HG03575 (cell line): ENCODE results near the gene CCDC12.

Experiments used
- ATAC-seq: cut with Tn5 transposase; IDR thresholded peaks from one replicate; pipeline ENCODE4 v1.9.1; 2021; ENCODE audit not compliant: unreplicated experiment, insufficient number of reproducible peaks, low FRiP score; ENCODE audit errors: extremely low read depth

Gene CCDC12

GRCh38 chr3:46946856-46947545 lies 29.5 kb downstream of the CCDC12 start:
- ATAC-seq = no peak

- no peak for ATAC-seq
These were observed 30.1 kb downstream of the CCDC12 start for GRCh38 chr3:46946416-46946815.

GRCh38 chr3:46944191-46944590 lies 32.4 kb downstream of the CCDC12 start:
- no peak for ATAC-seq

GRCh38 chr3:46943237-46944187 lies 33.0 kb downstream of the CCDC12 start:
- ATAC-seq = no peak

- ATAC-seq = no peak
These were observed 33.9 kb downstream of the CCDC12 start for GRCh38 chr3:46942481-46943236.

GRCh38 chr3:46942076-46942475 lies 34.5 kb downstream of the CCDC12 start:
- ATAC-seq = no peak

GRCh38 chr3:46939578-46940445 lies 36.7 kb downstream of the CCDC12 start:
- ATAC-seq = no peak

- no peak for ATAC-seq
These were observed 38.4 kb downstream of the CCDC12 start for GRCh38 chr3:46938118-46938517.

GRCh38 chr3:46936733-46937250 lies 39.8 kb downstream of the CCDC12 start:
- ATAC-seq = no peak

GRCh38 chr3:46935989-46936558 lies 40.5 kb downstream of the CCDC12 start:
- no peak for ATAC-seq

GRCh38 chr3:46935168-46935858 lies 41.2 kb downstream of the CCDC12 start:
- no peak for ATAC-seq

- no peak for ATAC-seq
These were observed 41.9 kb downstream of the CCDC12 start for GRCh38 chr3:46934498-46935167.

- no peak for ATAC-seq
These were observed 42.5 kb downstream of the CCDC12 start for GRCh38 chr3:46934072-46934471.

- no peak for ATAC-seq
These were observed 43.3 kb downstream of the CCDC12 start for GRCh38 chr3:46933261-46933660.

GRCh38 chr3:46932455-46933225 lies 43.9 kb downstream of the CCDC12 start:
- ATAC-seq = no peak

- ATAC-seq = no peak
These were observed 44.8 kb downstream of the CCDC12 start for GRCh38 chr3:46931631-46932331.
